ENCODE measurements around the gene PHTF2.

DNA sequence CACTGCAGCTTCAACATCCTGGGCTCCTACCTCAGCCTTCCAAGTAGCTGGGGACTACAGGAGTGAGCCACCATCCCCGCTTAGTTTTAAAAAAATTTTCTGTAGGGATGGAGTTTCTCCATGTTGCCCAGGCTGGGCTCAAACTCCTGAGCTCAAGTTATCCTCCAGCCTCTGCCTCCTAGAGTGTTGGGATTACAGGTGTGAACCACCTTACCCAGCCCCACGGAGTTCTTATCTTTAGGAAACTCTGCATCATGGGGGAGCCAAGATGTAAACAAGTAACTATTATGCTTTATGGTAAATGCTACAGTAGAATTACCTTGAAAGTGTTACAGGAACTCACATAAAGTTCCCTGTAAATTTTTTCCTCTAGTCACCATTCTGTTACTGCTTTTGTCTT, 65.3 kb downstream of the PHTF2 start:
- TF ChIP-seq, protein P1, sequence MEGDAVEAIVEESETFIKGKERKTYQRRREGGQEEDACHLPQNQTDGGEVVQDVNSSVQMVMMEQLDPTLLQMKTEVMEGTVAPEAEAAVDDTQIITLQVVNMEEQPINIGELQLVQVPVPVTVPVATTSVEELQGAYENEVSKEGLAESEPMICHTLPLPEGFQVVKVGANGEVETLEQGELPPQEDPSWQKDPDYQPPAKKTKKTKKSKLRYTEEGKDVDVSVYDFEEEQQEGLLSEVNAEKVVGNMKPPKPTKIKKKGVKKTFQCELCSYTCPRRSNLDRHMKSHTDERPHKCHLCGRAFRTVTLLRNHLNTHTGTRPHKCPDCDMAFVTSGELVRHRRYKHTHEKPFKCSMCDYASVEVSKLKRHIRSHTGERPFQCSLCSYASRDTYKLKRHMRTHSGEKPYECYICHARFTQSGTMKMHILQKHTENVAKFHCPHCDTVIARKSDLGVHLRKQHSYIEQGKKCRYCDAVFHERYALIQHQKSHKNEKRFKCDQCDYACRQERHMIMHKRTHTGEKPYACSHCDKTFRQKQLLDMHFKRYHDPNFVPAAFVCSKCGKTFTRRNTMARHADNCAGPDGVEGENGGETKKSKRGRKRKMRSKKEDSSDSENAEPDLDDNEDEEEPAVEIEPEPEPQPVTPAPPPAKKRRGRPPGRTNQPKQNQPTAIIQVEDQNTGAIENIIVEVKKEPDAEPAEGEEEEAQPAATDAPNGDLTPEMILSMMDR (conservative IDR thresholded peaks at IDR 0.05), result no peak
- no peak for TF ChIP-seq EZH2 (IDR thresholded peaks at IDR 0.05; ENCODE audit: low read depth)

All from PC-9 (cell line).